ENCODE results near the gene TAPT1. TPM values are rescaled to one million over a fixed set of nuclear protein-coding genes. Genes with fewer than 3 reads are reported as not detected.

TAPT1 gene
- total RNA-seq, 1 donor from 2014 or later, result 34.8 TPM

DNA sequence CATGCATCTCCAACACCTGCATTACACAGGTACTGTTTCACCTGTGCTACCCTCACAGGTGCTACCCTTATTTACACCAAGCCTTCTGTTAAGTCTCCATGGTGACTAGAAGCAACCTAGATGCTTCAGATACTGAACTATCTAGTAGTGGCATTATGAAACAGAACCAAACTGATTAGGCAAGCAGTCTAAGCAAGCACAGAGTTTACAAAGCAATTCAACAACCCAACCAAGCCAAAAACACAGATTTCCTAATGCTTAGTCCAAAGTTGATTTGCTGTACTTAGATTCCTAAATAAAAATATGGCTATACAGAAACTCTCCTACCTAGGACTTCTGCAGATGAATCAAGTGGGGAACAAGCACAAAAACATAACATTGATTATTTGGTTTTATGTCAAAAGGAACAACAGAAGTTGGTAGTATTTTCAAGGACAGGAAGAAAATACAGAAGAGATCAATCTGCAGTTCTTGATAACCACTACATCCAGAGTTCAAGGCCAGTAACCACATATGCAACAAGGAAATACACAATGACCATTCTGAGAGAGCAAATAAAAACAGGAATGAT is 3.2 kb downstream of the TAPT1 start:
- Mint-ChIP-seq H3K36me3 (no peaks in the 10 kb centered on the region), H3K27me3 (no peaks in the 10 kb centered on the region), H3K27ac (peak overlapping the region; percentile 87), H3K4me3 (peak overlapping the region; percentile 45), H3K4me1 (ENCODE audit: unreplicated experiment) (peaks cover 34% of the 10 kb centered on the region), H3K9me3 (no peaks in the 10 kb centered on the region)
- DNase-seq (ENCODE audit: extremely low spot score, unreplicated experiment), result no peak
- TF ChIP-seq, protein P1, sequence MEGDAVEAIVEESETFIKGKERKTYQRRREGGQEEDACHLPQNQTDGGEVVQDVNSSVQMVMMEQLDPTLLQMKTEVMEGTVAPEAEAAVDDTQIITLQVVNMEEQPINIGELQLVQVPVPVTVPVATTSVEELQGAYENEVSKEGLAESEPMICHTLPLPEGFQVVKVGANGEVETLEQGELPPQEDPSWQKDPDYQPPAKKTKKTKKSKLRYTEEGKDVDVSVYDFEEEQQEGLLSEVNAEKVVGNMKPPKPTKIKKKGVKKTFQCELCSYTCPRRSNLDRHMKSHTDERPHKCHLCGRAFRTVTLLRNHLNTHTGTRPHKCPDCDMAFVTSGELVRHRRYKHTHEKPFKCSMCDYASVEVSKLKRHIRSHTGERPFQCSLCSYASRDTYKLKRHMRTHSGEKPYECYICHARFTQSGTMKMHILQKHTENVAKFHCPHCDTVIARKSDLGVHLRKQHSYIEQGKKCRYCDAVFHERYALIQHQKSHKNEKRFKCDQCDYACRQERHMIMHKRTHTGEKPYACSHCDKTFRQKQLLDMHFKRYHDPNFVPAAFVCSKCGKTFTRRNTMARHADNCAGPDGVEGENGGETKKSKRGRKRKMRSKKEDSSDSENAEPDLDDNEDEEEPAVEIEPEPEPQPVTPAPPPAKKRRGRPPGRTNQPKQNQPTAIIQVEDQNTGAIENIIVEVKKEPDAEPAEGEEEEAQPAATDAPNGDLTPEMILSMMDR (conservative IDR thresholded peaks at IDR 0.05), result no peak

DNA sequence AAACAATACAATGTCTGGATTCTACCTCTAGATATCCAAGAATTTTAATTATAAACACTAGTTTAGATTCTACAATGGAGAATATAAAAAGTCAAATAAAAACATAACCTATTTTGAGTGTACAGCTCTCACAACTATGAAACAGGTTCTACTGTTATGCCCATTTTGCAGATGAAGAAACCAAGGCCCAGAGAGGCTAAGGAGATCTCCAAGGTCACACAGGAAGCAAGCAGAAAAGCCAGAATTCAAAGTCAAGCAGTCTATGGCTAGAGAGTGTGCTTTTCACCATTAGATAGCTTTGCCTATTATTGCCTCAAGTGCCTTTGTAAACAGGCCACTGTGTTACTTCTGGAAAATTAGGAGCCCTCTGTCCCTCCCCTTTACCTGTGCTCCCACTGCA is 7.3 kb downstream of the TAPT1 start:
- no peaks in the 10 kb centered on the region for H3K27me3 Mint-ChIP-seq
- DNase-seq (ENCODE audit: extremely low spot score, unreplicated experiment), result no peak
- peaks cover 8% of the 10 kb centered on the region for H3K36me3 Mint-ChIP-seq
- TF ChIP-seq, protein P1 (conservative IDR thresholded peaks at IDR 0.05), result no peak
- no peak overlapping the region for H3K27ac Mint-ChIP-seq
- peaks cover 22% of the 10 kb centered on the region for H3K4me1 Mint-ChIP-seq (ENCODE audit: unreplicated experiment)
- H3K4me3 Mint-ChIP-seq, result no peak overlapping the region
- H3K9me3 Mint-ChIP-seq, result no peaks in the 10 kb centered on the region

DNA sequence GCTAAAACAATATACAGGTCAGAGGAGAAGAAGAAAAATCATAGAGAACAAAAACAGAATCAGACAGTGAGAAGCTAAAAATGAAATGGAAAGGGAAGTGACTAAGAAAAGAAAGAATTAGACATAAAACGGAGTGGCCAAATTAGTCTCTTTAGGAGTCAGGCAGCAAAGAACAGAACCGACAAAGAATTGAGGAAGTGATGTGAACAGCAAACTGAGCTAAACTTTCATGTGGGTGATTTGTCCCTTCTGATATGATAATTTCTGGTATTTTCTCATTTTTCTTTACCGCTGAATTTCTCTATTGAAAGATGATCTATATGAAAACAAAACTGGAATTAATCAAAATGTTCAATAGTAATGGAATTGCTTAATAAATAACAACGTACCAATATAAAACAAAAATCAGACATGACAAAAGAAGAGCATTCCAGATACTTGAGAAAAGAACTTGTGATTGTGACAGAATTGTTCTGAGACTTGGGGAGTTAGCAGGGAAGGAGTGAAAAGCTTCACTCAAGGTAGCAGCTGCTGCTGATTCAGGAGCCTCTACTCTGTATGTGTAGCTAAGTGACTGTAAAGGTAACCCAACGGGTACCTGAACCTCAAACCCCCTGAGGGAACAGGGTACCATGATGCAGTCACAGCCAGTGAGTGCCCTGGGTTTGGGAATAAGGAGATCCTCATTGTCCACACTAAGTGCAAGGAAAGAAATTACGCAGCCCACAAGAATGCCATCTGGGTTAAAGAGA is 8.8 kb downstream of the TAPT1 start:
- Mint-ChIP-seq H3K4me3 (no peak overlapping the region), H3K27ac (no peak overlapping the region), H3K9me3 (no peaks in the 10 kb centered on the region), H3K27me3 (no peaks in the 10 kb centered on the region), H3K36me3 (peaks cover 8% of the 10 kb centered on the region), H3K4me1 (ENCODE audit: unreplicated experiment) (peaks cover 12% of the 10 kb centered on the region)
- TF ChIP-seq, protein P1 (conservative IDR thresholded peaks at IDR 0.05), result no peak
- no peak for DNase-seq (ENCODE audit: extremely low spot score, unreplicated experiment)

DNA sequence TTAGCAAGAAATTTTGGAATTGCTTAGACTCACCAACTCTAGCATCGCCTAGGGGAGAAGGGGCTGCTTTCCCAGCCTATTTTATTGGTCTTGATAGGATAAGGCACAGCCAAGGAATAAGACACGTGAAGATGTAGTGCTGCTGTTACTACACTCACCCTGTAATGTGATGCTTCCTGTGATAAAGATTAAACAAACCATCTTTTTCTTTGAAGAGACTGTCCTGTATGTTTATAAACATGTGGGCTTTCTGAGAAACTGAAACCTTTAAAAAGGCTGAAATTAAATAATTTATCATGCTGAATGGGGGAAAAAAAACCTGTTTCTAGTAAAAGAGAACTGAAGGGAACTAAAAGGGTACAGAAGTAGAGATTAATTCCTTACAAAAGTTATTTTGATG is 13.2 kb downstream of the TAPT1 start:
- no peak for DNase-seq (ENCODE audit: extremely low spot score, unreplicated experiment)
- Mint-ChIP-seq H3K9me3 (no peaks in the 10 kb centered on the region), H3K27me3 (no peaks in the 10 kb centered on the region), H3K27ac (no peak overlapping the region), H3K36me3 (peaks cover 14% of the 10 kb centered on the region), H3K4me3 (no peak overlapping the region), H3K4me1 (ENCODE audit: unreplicated experiment) (peaks cover 14% of the 10 kb centered on the region)
- TF ChIP-seq, protein P1 (conservative IDR thresholded peaks at IDR 0.05), result no peak

DNA sequence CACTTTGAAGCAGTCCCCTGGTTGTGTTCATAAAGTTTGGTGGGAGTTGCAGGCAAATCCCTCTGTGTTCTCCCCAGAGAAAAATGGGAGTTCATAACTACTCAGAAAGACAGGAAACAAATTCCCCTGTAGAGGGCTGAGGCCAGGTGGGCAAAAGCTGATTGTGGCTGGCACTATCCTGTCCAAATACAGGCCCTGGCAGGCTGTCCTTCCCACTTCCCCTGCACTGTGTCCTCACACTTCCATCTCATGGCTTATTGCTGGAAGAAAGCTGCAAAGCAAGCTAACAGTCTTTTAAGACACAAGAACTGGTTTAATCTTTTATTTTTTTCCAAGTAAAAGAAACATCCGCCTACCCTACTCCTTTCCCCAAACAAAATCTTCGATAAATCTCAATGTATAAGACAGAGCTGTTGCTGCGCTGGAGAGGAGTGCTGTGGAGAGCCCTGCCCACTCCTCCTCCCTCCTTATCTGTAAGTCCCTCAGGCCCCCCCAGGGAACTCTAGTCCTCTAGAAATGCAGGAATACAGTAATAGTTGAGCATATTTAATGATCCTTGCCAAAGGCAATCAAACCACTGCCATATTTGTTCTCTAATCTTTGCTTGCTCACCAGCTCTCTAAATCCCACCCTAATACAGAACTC is 14.0 kb downstream of the TAPT1 start:
- Mint-ChIP-seq H3K4me3 (no peak overlapping the region), H3K27ac (no peak overlapping the region), H3K27me3 (no peaks in the 10 kb centered on the region), H3K4me1 (ENCODE audit: unreplicated experiment) (peaks cover 17% of the 10 kb centered on the region), H3K9me3 (no peaks in the 10 kb centered on the region), H3K36me3 (peaks cover 17% of the 10 kb centered on the region)
- TF ChIP-seq, protein P1 (conservative IDR thresholded peaks at IDR 0.05), result no peak
- DNase-seq (ENCODE audit: extremely low spot score, unreplicated experiment), result no peak

Data from type B pancreatic cell (in vitro differentiated cells).